A673 (cell line): ENCODE data around the gene DIS3L2.

Source experiments
- CTCF ChIP-seq: fragments of 300-800, 200-600 bp; sonication (generic); conservative IDR thresholded peaks from 2 replicates; pipeline ENCODE4 v1.5.1; 2017; ENCODE audit warnings: low read depth, mild to moderate bottlenecking, antibody characterized with exemption, low read length, moderate library complexity, mixed read lengths
- EZH2 ChIP-seq: fragments of 200-600 bp; sonication (generic); IDR thresholded peaks from 2 replicates; pipeline ENCODE4 v1.6.1; 2017; ENCODE audit warnings: borderline replicate concordance, low read depth, mild to moderate bottlenecking, mixed read lengths, antibody characterized with exemption, low read length; ENCODE audit not compliant: poor library complexity, severe bottlenecking

- no peak for TF ChIP-seq CTCF
- no peak for TF ChIP-seq EZH2
These were observed 307.2 kb downstream of the DIS3L2 start for GRCh38 chr2:232268636-232269165.
